Measurements from ENCODE around the gene GNRH2.

DNA sequence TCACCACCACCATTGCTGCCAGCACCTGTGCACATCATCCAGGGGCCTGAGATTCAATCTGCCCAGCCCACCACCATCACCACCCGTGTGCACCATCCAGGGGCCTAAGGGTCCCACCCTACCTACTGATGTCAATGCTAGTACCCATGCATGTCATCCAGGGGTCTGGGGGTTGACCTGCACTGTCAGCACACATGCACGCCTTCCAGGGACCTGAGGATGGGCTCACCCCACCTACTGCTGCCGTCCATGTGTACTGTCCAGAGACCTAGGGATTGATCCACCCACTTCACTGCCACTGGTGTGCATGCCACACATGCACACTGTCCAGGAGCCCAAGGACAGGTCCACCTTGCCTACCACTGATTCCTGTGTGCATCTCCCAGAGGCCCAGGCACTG lies 16.1 kb downstream of the GNRH2 start:
- no peak for TF ChIP-seq CTCF (IDR thresholded peaks at IDR 0.05 in 4 of 5, conservative IDR thresholded peaks at IDR 0.05 in 1 of 5)
- TF ChIP-seq POLR2A (IDR thresholded peaks at IDR 0.05), result no peak

Data from gastrocnemius medialis (tissue), 4 donors.